SH-SY5Y (cell line): ENCODE measurements around the gene KRTAP2-1.
"Not testable (repeated sequence)": the region's sequence is repeated elsewhere in the genome, so short reads cannot be mapped to it uniquely, and the experiment has no call there.

Experiments
- GATA2 ChIP-seq: IDR thresholded peaks from 2 replicates; pipeline ENCODE4 v1.6.1; 2011; ENCODE audit warnings: mild to moderate bottlenecking, low read depth, low read length
- GATA3 ChIP-seq: IDR thresholded peaks from 2 replicates; pipeline ENCODE4 v1.6.1; 2011; ENCODE audit warnings: low read depth, mild to moderate bottlenecking, low read length, moderate library complexity

- not testable (repeated sequence) for TF ChIP-seq GATA2, GATA3
Measured at GRCh38 chr17:41040783-41041571, 6.1 kb downstream of the KRTAP2-1 start, which contains the start of gene KRTAP1-1.
